ENCODE results near the gene SUPT3H. TPM values are rescaled to one million over a fixed set of nuclear protein-coding genes. Genes with fewer than 3 reads are reported as not detected.
"Not testable (repeated sequence)": the region's sequence is repeated elsewhere in the genome, so short reads cannot be mapped to it uniquely, and the experiment has no call there.

Gene SUPT3H
- total RNA-seq, 6 experiments from 2014 or later = 0.95 to 2.8 (median 2.0) TPM

GRCh38 chr6:45299096-45299581 lies 78.6 kb downstream of the SUPT3H start:
- intact Hi-C loops (cut with DNase I) = no loop called here
- DNase-seq (no peak), ATAC-seq (no peak)
- peaks cover 0 to 8% (median 0%) of the 10 kb centered on the region in 4 donors for H3K4me1 ChIP-seq
- no peak overlapping the region for H3K4me3 ChIP-seq
- H3K27ac ChIP-seq = no peak overlapping the region
- no peak for TF ChIP-seq POLR2A (IDR thresholded peaks at IDR 0.05)
- TF ChIP-seq, protein P1, sequence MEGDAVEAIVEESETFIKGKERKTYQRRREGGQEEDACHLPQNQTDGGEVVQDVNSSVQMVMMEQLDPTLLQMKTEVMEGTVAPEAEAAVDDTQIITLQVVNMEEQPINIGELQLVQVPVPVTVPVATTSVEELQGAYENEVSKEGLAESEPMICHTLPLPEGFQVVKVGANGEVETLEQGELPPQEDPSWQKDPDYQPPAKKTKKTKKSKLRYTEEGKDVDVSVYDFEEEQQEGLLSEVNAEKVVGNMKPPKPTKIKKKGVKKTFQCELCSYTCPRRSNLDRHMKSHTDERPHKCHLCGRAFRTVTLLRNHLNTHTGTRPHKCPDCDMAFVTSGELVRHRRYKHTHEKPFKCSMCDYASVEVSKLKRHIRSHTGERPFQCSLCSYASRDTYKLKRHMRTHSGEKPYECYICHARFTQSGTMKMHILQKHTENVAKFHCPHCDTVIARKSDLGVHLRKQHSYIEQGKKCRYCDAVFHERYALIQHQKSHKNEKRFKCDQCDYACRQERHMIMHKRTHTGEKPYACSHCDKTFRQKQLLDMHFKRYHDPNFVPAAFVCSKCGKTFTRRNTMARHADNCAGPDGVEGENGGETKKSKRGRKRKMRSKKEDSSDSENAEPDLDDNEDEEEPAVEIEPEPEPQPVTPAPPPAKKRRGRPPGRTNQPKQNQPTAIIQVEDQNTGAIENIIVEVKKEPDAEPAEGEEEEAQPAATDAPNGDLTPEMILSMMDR (IDR thresholded peaks at IDR 0.05) = no peak
- no peaks in the 10 kb centered on the region for H3K36me3 ChIP-seq
- no peaks in the 10 kb centered on the region for H3K27me3 ChIP-seq
- 82% methylated on average over 3 of the region's 3 CpGs for WGBS (ENCODE audit: insufficient coverage, low coverage, low lambda C conversion rate, missing lambda C conversion rate)
- H3K9me3 ChIP-seq = no peaks in the 10 kb centered on the region

GRCh38 chr6:45297320-45297719 lies 80.4 kb downstream of the SUPT3H start:
- no peaks in the 10 kb centered on the region for H3K36me3 ChIP-seq
- intact Hi-C loops (cut with DNase I) = no loop called here
- ATAC-seq (no peak), DNase-seq (no peak)
- peaks cover 0 to 8% (median 0%) of the 10 kb centered on the region in 4 donors for H3K4me1 ChIP-seq
- H3K9me3 ChIP-seq = no peaks in the 10 kb centered on the region
- H3K27me3 ChIP-seq = no peaks in the 10 kb centered on the region
- no peak overlapping the region for H3K27ac ChIP-seq
- no peak overlapping the region for H3K4me3 ChIP-seq
- TF ChIP-seq, protein P1 (IDR thresholded peaks at IDR 0.05) = no peak
- TF ChIP-seq POLR2A (IDR thresholded peaks at IDR 0.05) = no peak

DNA sequence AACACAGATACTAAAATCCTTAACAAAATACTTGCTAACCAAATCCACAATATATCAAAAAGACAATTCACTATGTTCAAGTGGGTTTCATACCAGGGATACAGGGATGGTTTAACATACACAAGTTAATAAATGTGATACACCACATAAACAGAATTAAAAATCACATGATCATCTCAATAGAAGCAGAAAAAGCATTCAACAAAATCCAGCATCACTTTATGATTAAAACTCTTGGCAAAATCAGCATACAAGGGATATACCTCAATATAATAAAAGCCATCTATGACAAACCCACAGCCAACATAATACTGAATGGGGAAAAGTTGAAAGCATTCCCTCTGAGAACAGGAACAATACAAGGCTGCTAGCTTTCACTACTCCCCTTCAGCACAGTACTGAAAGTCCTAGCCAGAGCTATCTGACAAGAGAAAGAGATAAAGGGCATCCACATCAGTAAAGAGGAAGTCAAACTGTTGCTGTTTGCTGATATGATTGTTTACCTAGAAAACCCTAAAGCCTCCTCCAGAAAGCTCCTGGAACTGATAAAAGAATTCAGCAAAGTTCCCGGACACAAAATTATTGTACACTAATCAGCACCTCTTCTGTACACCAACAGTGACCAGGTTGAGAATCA lies 83.6 kb downstream of the SUPT3H start:
- H3K4me1 ChIP-seq; intact Hi-C loops (cut with DNase I); H3K9me3 ChIP-seq; H3K27ac ChIP-seq; DNase-seq; ATAC-seq; H3K4me3 ChIP-seq; H3K36me3 ChIP-seq; H3K27me3 ChIP-seq: not testable (repeated sequence)
- 44% methylated on average over 1 of the region's 1 CpG for WGBS (ENCODE audit: insufficient coverage, low coverage, low lambda C conversion rate, missing lambda C conversion rate)

DNA sequence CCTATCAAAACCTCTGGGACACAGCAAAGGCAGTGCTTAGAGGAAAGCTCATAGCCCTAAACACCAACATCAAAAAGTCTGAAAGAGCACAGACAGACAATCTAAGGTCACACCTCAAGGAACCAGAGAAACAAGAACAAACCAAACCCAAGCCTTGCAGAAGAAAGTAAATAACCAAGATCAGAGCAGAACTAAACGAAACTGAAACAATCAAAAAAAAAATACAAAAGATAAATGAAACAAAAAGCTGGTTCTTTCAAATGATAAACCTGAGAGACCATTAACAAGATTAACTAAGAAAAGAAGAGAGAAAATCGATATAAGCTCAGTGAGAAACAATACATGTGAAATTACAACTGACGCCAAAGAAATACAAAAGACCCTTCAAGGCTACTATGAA lies 84.4 kb downstream of the SUPT3H start:
- no peak for TF ChIP-seq POLR2A (IDR thresholded peaks at IDR 0.05)
- TF ChIP-seq, protein P1 (IDR thresholded peaks at IDR 0.05) = no peak
- intact Hi-C loops (cut with DNase I) = no loop called here
- 83% methylated on average over 3 of the region's 3 CpGs for WGBS (ENCODE audit: insufficient coverage, low coverage, low lambda C conversion rate, missing lambda C conversion rate)
- no peak for DNase-seq
- no peaks in the 10 kb centered on the region for H3K4me1 ChIP-seq
- no peak overlapping the region for H3K27ac ChIP-seq
- no peak overlapping the region for H3K4me3 ChIP-seq
- H3K27me3 ChIP-seq = no peaks in the 10 kb centered on the region
- H3K9me3 ChIP-seq = no peaks in the 10 kb centered on the region
- ATAC-seq = no peak
- H3K36me3 ChIP-seq = no peaks in the 10 kb centered on the region

DNA sequence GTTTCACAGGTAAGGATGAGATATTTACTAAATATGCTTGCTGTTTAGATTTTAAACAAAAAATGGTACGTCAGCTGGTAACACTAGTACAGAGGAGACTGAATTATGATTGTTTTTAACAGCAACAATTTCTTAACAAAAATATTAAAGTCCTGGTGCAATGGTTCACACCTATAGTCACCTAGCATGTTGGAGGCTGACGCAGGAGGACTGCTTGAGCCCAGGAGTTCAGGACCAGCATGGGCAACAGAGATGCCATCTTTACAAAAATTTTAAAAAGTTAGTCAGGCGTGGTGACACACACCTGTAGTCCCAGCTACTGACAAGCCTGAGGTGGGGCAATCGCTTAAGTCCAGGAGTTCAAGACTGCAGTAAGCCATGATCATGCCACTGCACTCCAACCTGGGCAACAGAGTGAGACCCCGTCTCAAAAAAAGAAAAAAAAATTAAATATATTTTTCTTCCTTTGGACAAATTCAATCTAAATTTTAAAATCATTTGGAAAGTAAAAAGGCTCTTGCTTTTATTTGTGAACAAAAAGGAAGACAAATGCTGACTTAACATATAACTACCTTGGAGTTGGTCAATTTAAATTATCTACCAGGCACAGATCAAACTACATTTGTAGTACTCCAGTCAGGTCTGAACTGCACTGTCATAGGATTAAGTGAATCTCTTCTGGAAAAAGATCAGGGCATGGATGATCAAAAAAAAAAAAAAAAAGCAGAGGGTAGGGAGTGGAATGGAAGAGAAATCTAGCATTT lies 87.8 kb downstream of the SUPT3H start:
- 95% methylated on average over 5 of the region's 5 CpGs for WGBS (ENCODE audit: insufficient coverage, low coverage, low lambda C conversion rate, missing lambda C conversion rate)
- H3K27ac ChIP-seq = no peak overlapping the region
- no peaks in the 10 kb centered on the region for H3K27me3 ChIP-seq
- H3K36me3 ChIP-seq = no peaks in the 10 kb centered on the region
- ATAC-seq = no peak
- H3K9me3 ChIP-seq = no peaks in the 10 kb centered on the region
- TF ChIP-seq, protein P1 (IDR thresholded peaks at IDR 0.05) = no peak
- no peak for TF ChIP-seq POLR2A (IDR thresholded peaks at IDR 0.05)
- no peaks in the 10 kb centered on the region for H3K4me1 ChIP-seq
- intact Hi-C loops (cut with DNase I) = no loop called here
- DNase-seq = no peak
- no peak overlapping the region for H3K4me3 ChIP-seq

DNA sequence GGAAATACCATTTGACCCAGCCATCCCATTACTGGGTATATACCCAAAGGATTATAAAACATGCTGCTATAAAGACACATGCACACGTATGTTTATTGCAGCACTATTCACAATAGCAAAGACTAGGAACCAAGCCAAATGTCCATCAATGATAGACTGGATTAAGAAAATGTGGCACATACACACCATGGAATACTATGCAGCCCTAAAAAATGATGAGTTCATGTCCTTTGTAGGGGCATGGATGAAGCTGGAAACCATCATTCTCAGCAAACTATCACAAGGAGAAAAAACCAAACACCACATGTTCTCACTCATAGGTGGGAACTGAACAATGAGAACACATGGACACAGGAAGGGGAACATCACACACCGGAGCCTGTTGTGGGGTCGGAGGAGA lies 91.0 kb downstream of the SUPT3H start:
- H3K9me3 ChIP-seq; H3K4me1 ChIP-seq; intact Hi-C loops (cut with DNase I); ATAC-seq; H3K27ac ChIP-seq; H3K4me3 ChIP-seq; H3K27me3 ChIP-seq; H3K36me3 ChIP-seq; DNase-seq: not testable (repeated sequence)
- 86% methylated on average over 1 of the region's 3 CpGs for WGBS (ENCODE audit: insufficient coverage, low coverage, low lambda C conversion rate, missing lambda C conversion rate)

Measured in right lobe of liver (tissue), 6 donors.